HL-60/S4 treated with retinoic acid at 250 ng/mL for 4 days and 3 days (cell line): Measurements from ENCODE around the gene DIPK1A.

Source experiments
- in situ Hi-C: fragments of 300-500 bp; cut with MboI; formaldehyde crosslinking; loops from 2 replicates; pipeline ENCODE4 v1.7.0; 2022; ENCODE audit warnings: low sequenced_read_pairs

DIPK1A gene

GRCh38 chr1:92843429-92844352, 117.6 kb downstream of the DIPK1A start:
- in situ Hi-C loops = no loop called here

DNA sequence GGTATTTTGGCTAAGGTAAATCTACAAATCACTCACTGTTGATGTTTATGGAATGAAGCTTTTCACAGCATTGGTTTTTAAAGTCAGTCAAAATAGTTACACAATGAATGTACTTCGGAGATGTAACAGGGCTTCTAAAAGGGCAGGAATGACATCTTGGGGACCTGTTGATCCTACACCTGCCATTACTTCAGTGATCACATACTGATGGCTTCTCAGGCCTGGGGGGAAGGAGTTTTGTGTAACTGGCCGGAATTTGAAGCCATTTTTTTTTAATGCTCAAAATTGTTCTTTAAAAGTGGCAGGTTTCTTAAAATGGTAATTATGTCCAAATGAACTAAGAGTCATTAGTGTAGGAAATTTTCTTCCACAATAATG, 118.2 kb downstream of the DIPK1A start:
- in situ Hi-C loops = no loop called here

DNA sequence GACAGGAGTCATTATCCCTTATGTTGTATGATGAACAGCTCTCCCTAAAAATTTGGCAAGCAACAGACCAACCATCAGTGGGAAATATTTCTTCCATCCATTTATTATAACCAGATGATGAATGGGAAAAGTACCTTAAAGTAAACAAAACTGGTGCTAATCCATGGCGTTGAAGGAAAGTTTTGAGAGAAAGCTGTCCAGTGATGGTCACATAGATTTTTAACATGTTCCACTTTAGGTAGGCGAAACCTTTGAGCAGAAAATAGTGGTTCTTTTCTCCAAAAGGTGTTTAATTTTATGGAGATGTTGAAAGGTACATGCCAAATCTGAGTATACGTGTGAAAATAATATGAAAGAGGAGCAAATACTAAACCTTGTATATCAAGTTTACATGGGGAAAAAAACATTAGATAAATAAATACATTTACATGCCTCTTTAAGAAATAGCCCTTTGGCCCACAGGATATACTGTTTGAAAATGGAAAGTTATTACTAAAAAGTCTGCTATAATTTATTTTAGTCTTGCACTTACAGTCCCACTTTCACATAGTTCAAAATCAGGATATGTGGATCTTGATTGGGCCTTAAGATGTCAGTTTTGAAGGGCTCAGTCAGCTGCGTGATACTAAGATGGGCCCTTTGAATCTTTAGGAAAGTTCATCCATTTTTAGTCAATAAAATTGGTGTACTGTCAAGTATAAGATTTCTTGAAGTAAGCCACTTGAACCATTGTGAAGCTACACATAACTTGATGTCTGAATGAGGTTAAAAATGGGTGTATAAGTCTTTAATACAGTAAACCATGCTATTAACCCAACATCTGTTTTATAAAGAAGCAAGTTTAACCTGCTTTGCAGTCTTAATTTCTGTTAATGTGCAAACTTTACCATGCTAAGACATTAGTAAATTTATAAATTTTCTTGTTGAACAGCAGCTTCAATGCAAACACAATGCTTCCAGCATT, 118.9 kb downstream of the DIPK1A start:
- in situ Hi-C loops = no loop called here

DNA sequence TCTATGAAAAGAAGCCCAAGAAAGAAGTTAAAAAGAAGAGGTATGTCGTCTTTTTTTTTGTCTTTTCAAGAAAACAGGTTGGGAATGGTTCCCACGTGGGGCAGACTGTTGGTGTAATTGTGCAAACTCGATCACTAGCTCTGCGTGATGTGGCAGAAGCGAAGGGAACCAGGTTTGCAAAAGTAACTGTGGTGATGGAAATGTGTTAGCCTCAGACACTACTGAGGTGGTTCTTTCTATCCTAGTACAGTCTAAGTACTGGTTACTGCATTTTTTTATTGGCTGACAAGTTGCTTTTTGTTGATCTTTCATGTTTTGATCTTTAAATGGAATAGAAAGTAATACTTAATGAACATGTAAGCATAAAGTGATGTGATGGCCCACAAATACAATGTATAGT, 120.7 kb downstream of the DIPK1A start:
- in situ Hi-C loops = no loop called here

DNA sequence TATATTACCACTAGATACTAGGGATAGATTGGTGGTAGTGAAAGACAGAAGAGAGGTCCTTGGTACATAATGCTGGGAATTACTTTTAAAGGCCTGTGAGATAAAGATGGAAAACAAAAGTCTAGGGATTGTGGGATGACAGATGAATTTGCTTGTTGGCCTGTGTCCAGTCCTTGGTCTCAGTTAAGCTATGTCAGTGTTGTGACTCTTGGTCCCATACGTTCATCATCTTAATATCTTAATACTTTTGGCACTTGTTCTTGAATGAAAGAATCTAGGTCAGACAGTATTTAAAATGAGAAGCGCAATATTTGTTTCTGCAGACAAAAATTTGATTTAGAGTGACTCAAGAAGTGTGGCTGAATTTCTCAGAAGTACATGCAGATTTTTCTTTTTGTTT, 121.8 kb downstream of the DIPK1A start:
- in situ Hi-C loops = no loop called here

DNA sequence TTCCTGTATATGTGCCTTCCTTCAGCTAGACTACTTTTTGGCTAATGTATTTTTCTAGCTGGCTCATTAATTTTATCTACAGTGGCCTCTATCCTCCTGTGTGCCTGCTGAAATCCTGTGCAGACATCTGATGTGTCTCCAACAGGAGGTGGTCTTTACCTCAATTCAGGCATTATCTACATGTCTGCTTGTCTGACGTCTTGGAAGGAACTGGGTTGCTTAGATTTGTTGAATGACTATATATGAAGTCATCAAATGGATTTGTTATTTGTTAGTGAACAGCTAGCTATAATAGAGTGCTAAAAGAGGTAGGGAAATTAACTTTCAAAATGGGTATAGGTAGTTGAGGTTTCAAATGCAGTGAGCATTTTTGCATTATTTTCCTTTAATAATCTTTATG, 122.7 kb downstream of the DIPK1A start:
- in situ Hi-C loops = no loop called here

DNA sequence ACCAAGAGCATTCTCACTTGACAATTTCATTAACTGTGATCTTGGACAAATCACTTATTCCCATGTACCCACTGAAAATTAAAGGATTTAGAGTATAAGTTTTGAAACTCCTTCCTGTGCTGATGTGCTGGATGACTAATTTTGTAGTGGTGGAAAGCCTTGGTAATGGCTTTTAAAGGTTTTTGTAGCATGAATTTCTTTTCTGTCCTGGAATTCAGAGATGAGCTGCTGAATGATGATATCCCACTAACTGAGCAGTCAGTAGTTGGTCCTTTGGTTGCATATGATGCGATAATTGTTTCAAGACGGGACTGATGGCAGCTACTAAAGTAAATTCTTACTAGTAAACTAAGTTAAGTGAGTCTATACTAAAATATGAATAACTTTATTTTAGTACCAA, 124.2 kb downstream of the DIPK1A start:
- in situ Hi-C loops = no loop called here

DNA sequence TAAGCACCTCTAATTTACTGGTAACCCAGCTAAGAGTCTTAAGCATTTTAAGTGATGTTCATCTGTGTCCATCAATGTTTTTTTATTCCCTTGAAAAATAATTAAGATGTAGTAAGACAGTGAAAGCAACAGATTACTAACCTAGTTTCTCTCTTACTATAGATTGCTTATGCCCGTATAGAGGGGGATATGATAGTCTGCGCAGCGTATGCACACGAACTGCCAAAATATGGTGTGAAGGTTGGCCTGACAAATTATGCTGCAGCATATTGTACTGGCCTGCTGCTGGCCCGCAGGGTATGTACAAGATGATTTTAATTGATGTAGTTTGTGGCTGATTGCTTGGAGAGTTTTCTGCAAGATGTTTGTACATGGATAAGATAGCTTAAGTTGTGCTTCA, 126.6 kb downstream of the DIPK1A start:
- in situ Hi-C loops = no loop called here

- in situ Hi-C loops = no loop called here
Measured at GRCh38 chr1:92833840-92834239, 127.4 kb downstream of the DIPK1A start.

- in situ Hi-C loops = no loop called here
Measured at GRCh38 chr1:92832537-92833114, 128.6 kb downstream of the DIPK1A start.

- in situ Hi-C loops = no loop called here
Measured at GRCh38 chr1:92831762-92832536, 129.3 kb downstream of the DIPK1A start, which contains the start of gene RPL5. TSS of gene RPL5 (plus strand) at chr1:92832040. CDS start at chr1:92832115, 75 bp downstream.

DNA sequence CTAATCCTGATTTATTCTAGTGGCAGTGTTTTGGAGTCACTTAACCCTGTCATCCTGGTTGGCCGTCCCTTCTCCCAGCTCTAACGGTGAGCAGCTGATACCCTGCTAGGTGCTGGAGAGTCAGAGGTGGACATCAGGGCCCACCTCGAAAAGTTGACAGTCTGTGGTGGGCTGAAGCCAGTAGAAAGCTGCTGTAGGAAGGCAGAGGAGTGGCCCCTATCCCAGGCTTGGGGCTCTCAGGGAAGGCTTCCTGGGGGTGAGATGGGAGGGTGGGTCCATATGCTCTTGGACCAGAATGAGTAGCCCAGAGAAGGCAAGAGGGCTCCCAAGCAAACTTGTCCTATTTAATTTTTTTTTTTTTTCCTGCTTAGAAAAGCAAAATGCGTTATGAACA, 129.9 kb downstream of the DIPK1A start:
- in situ Hi-C loops = no loop called here

- in situ Hi-C loops = no loop called here
Measured at GRCh38 chr1:92826792-92827191, 134.5 kb downstream of the DIPK1A start.

DNA sequence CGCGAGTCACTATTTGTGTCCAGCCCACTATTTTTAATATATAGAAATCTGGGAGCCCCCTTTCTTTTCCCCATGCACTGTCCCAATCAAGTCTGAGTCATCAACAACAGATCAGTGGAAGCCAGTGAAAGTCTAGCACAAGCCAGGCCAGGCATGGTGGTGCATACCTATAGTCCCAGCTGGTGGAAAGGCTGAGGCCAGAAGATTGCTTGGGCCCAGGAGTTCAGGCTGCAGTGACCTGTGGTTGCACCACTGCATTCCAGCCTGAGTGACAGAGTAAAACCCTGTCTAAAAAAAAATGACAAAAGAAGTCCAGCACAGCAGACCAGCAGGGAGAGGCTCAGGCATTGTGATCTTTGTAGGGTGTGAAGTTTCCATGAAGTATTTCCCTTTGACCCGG, 138.4 kb downstream of the DIPK1A start:
- in situ Hi-C loops = loop anchor here (25.0 kb wide), 1 partner anchor 511 kb away; no protein-coding TSS in a partner anchor

GRCh38 chr1:92820551-92820950, 140.7 kb downstream of the DIPK1A start:
- in situ Hi-C loops = loop anchor here (25.0 kb wide), 1 partner anchor 508 kb away; no protein-coding TSS in a partner anchor

DNA sequence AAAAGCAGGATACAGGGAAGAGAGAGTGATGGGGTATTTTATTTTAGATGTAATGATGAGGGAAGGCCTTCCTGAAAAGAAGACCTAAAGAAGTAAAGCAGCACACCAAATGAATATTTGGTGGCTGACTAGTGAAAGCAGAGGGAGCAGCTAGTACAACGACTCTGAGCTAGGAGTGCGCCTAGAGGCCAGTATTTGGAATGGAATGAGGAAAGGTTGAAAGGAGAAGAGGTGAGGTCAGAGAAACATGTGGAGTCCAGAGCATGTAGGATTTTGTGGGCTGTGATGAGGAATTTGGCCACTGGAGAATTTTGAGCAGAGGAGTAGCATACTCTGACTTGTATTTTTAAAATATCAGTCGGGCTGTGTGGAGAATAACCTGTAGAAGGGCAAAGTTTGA, 141.2 kb downstream of the DIPK1A start:
- in situ Hi-C loops = loop anchor here (25.0 kb wide), 1 partner anchor 508 kb away; no protein-coding TSS in a partner anchor

- in situ Hi-C loops = loop anchor here (25.0 kb wide), 1 partner anchor 506 kb away; no protein-coding TSS in a partner anchor
Measured at GRCh38 chr1:92817986-92818764, 143.1 kb downstream of the DIPK1A start.

DNA sequence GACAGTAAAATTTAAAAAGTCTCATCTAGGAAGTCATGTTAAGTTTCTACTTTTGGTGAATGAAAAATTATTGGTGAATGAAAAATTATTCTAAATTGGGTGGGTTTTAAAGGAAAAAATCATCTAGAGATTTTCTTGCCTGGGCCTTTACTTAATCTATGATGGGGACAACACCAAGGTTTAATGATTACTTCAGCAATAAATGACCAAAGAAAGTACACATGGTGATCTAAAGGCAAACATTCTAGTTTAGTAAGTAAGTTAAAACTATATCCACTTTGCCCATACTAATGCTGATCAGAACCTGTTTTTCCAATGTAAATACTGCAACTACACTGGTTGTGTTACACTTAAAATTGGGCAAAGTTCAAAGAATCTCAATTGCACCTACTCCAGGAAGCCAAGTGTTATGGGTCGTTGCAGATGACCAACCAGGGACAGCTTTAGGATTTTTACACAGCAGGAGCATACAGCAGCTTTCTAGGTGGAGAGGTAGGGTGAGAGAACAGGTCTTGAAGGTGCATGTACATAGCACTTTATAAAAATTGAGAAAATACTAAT, 144.0 kb downstream of the DIPK1A start:
- in situ Hi-C loops = loop anchor here (25.0 kb wide), 1 partner anchor 505 kb away; no protein-coding TSS in a partner anchor

DNA sequence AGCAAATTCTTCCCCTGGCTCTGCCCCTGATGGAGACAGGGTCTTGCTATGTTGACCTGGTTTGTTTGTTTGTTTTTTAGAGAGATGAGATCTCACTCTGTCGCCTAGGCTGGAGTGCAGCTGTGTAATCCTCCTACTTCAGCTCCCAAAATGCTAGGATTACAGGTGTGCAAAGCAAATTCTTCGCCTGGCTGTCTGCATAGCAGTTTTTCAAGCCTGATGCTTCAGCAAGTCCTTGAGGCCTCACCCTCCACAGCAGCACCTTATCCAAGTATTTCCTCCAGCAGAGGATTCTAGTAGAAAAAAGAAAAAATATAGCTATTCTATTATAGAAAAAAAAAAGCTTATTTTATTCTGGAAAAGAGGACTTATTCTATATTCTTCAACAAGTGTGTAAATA, 144.5 kb downstream of the DIPK1A start:
- in situ Hi-C loops = loop anchor here (25.0 kb wide), 1 partner anchor 504 kb away; no protein-coding TSS in a partner anchor
